HUES64 (cell line): ENCODE data around the gene AAMP.
A peak's percentile ranks its signal among the peaks of the same experiment; 100 is the strongest.

Source experiments
- H3K27ac ChIP-seq: 2 replicates; pipeline ENCODE4 v1.7.0; 2013; ENCODE audit warnings: low read depth, low read length, inconsistent platforms
- H3K27me3 ChIP-seq: 2 replicates; pipeline ENCODE4 v1.6.1; 2013; ENCODE audit warnings: mild to moderate bottlenecking, low read length; ENCODE audit not compliant: insufficient read depth
- H3K36me3 ChIP-seq: 2 replicates; pipeline ENCODE4 v1.6.1; 2013; ENCODE audit warnings: mild to moderate bottlenecking, low read length; ENCODE audit not compliant: insufficient read depth
- H3K4me1 ChIP-seq: 2 replicates; pipeline ENCODE4 v1.6.1; 2013; ENCODE audit warnings: mild to moderate bottlenecking, low read length, moderate library complexity; ENCODE audit not compliant: insufficient read depth
- H3K4me3 ChIP-seq: 2 replicates; pipeline ENCODE4 v1.5.1; 2013; ENCODE audit warnings: mild to moderate bottlenecking, low read length, moderate library complexity
- H3K9ac ChIP-seq: 2 replicates; pipeline ENCODE4 v1.6.1; 2013; ENCODE audit warnings: mild to moderate bottlenecking, low read depth, low read length
- H3K9me3 ChIP-seq: 2 replicates; pipeline ENCODE4 v1.6.1; 2013; ENCODE audit warnings: low read depth, low read length; ENCODE audit not compliant: insufficient read depth
- WGBS: fragments of 150-250, 120-280 bp; methylation state at CpG from one replicate; pipeline ENCODE4 v1.1.7; 2013; ENCODE audit warnings: missing lambda C conversion rate; 5-methylcytosine and 5-hydroxymethylcytosine counted together

Gene AAMP

GRCh38 chr2:218293715-218294429 is 23.9 kb upstream of the AAMP start:
- H3K36me3 ChIP-seq, result no peaks in the 10 kb centered on the region
- WGBS, result 61% methylated on average over 4 of the region's 5 CpGs
- no peak overlapping the region for H3K9ac ChIP-seq
- no peaks in the 10 kb centered on the region for H3K9me3 ChIP-seq
- no peak overlapping the region for H3K27ac ChIP-seq
- H3K27me3 ChIP-seq, result no peaks in the 10 kb centered on the region
- peaks cover 19% of the 10 kb centered on the region for H3K4me1 ChIP-seq
- no peak overlapping the region for H3K4me3 ChIP-seq

- no peaks in the 10 kb centered on the region for H3K9me3 ChIP-seq
- WGBS, result 13% methylated on average over 61 of the region's 63 CpGs
- H3K27me3 ChIP-seq, result no peaks in the 10 kb centered on the region
- no peaks in the 10 kb centered on the region for H3K36me3 ChIP-seq
- H3K4me3 ChIP-seq, result peak within 1 kb of the TSS; percentile 69
- peaks cover 19% of the 10 kb centered on the region for H3K4me1 ChIP-seq
- H3K9ac ChIP-seq, result peak within 1 kb of the TSS; percentile 73
- H3K27ac ChIP-seq, result no peak within 1 kb of the TSS
Observed at GRCh38 chr2:218292048-218293014, 22.4 kb upstream of the AAMP start, which contains the start of gene TMBIM1. TSS of gene TMBIM1 (minus strand) at chr2:218292503. CDS start at chr2:218282141, 10,362 bp downstream.

GRCh38 chr2:218291318-218292047 is 21.5 kb upstream of the AAMP start:
- H3K4me1 ChIP-seq, result peaks cover 24% of the 10 kb centered on the region
- H3K4me3 ChIP-seq, result peak overlapping the region; percentile 69
- 80% methylated on average over 12 of the region's 12 CpGs for WGBS
- no peaks in the 10 kb centered on the region for H3K27me3 ChIP-seq
- H3K27ac ChIP-seq, result no peak overlapping the region
- H3K36me3 ChIP-seq, result no peaks in the 10 kb centered on the region
- no peaks in the 10 kb centered on the region for H3K9me3 ChIP-seq
- 0 out of 2 replicates have a peak overlapping the region, but pooled peaks have one; percentile 73 for H3K9ac ChIP-seq

GRCh38 chr2:218290316-218291261 is 20.7 kb upstream of the AAMP start:
- 81% methylated on average over 12 of the region's 12 CpGs for WGBS
- Histone ChIP-seq H3K27me3 (no peaks in the 10 kb centered on the region), H3K9me3 (no peaks in the 10 kb centered on the region), H3K9ac (no peak overlapping the region), H3K4me3 (0 out of 2 replicates have a peak overlapping the region, but pooled peaks have one; percentile 1), H3K36me3 (no peaks in the 10 kb centered on the region), H3K27ac (no peak overlapping the region), H3K4me1 (peaks cover 28% of the 10 kb centered on the region)

GRCh38 chr2:218289639-218290315 is 19.8 kb upstream of the AAMP start:
- no peaks in the 10 kb centered on the region for H3K9me3 ChIP-seq
- H3K36me3 ChIP-seq, result no peaks in the 10 kb centered on the region
- H3K9ac ChIP-seq, result no peak overlapping the region
- no peaks in the 10 kb centered on the region for H3K27me3 ChIP-seq
- H3K4me3 ChIP-seq, result no peak overlapping the region
- 85% methylated on average over 5 of the region's 6 CpGs for WGBS
- no peak overlapping the region for H3K27ac ChIP-seq
- peaks cover 23% of the 10 kb centered on the region for H3K4me1 ChIP-seq

- H3K27me3 ChIP-seq, result no peaks in the 10 kb centered on the region
- H3K27ac ChIP-seq, result peak overlapping the region; percentile 21; the same call in 1 of the 2 replicates
- peaks cover 9% of the 10 kb centered on the region; the same call in 1 of the 2 replicates for H3K4me1 ChIP-seq
- H3K9ac ChIP-seq, result no peak overlapping the region
- 41% methylated on average over 11 of the region's 11 CpGs for WGBS
- no peaks in the 10 kb centered on the region for H3K36me3 ChIP-seq
- no peaks in the 10 kb centered on the region for H3K9me3 ChIP-seq
- H3K4me3 ChIP-seq, result no peak overlapping the region
Observed at GRCh38 chr2:218286570-218287459, 16.9 kb upstream of the AAMP start.

- H3K9ac ChIP-seq, result no peak overlapping the region
Observed at GRCh38 chr2:218285604-218286003, 15.7 kb upstream of the AAMP start.

GRCh38 chr2:218284106-218284811 is 14.3 kb upstream of the AAMP start:
- WGBS, result 89% methylated on average over 16 of the region's 16 CpGs
- Histone ChIP-seq H3K4me1 (peaks cover 9% of the 10 kb centered on the region; the same call in 1 of the 2 replicates), H3K27me3 (no peaks in the 10 kb centered on the region), H3K4me3 (no peak overlapping the region), H3K9me3 (no peaks in the 10 kb centered on the region), H3K27ac (no peak overlapping the region), H3K36me3 (peaks cover 7% of the 10 kb centered on the region; the same call in 1 of the 2 replicates), H3K9ac (no peak overlapping the region)

More at GRCh38 chr2:218285604-218286003, 15.7 kb upstream of the AAMP start:
- Histone ChIP-seq H3K36me3 (no peaks in the 10 kb centered on the region), H3K4me3 (no peak overlapping the region), H3K27me3 (no peaks in the 10 kb centered on the region), H3K9me3 (no peaks in the 10 kb centered on the region), H3K4me1 (peaks cover 9% of the 10 kb centered on the region; the same call in 1 of the 2 replicates), H3K27ac (no peak overlapping the region)
- WGBS, result 95% methylated on average over 6 of the region's 6 CpGs
